Neural progenitor cell (in vitro differentiated cells): ENCODE measurements around the gene CD40. TPM values are rescaled to one million over a fixed set of nuclear protein-coding genes. Genes with fewer than 3 reads are reported as not detected.
A peak's percentile ranks its signal among the peaks of the same experiment; 100 is the strongest.

Experiments
- DNase-seq: peaks from one replicate; pipeline ENCODE4 v3.0.0-alpha.2; 2016; ENCODE audit warnings: low spot score
- H2AFZ ChIP-seq: fragments of 200-600 bp; sonication (generic); replicated peaks from 2 replicates; pipeline ENCODE4 v1.6.1; 2016; ENCODE audit warnings: antibody characterized with exemption
- H3F3A ChIP-seq: fragments of 200-600 bp; sonication (generic); 2 replicates; pipeline ENCODE4 v1.6.1; 2016; ENCODE audit warnings: antibody characterized with exemption, low read depth
- H3K27ac ChIP-seq: fragments of 200-600 bp; sonication (generic); 2 replicates; pipeline ENCODE4 v1.5.1; 2016; ENCODE audit warnings: mild to moderate bottlenecking
- H3K27me3 ChIP-seq: fragments of 200-600 bp; sonication (generic); 2 replicates; pipeline ENCODE4 v1.6.1; 2016; ENCODE audit warnings: mild to moderate bottlenecking, moderate library complexity
- H3K36me3 ChIP-seq: fragments of 200-600 bp; sonication (generic); 2 replicates; pipeline ENCODE4 v1.5.1; 2016
- H3K4me1 ChIP-seq: fragments of 200-600 bp; sonication (generic); 2 replicates; pipeline ENCODE4 v1.6.1; 2016; ENCODE audit warnings: mixed run types
- H3K4me2 ChIP-seq: fragments of 200-600 bp; sonication (generic); 2 replicates; pipeline ENCODE4 v1.6.1; 2016
- H3K4me3 ChIP-seq: fragments of 200-600 bp; sonication (generic); 2 replicates; pipeline ENCODE4 v1.5.1; 2016
- H3K79me2 ChIP-seq: fragments of 200-600 bp; sonication (generic); 2 replicates; pipeline ENCODE4 v1.6.1; 2016; ENCODE audit warnings: low read depth
- H3K9ac ChIP-seq: fragments of 200-600 bp; sonication (generic); 2 replicates; pipeline ENCODE4 v1.6.1; 2016
- H3K9me3 ChIP-seq: fragments of 200-600 bp; sonication (generic); 2 replicates; pipeline ENCODE4 v1.5.1; 2016; ENCODE audit warnings: low read depth
- H4K20me1 ChIP-seq: fragments of 200-600 bp; sonication (generic); 2 replicates; pipeline ENCODE4 v1.6.1; 2016; ENCODE audit warnings: low read depth
- H3K27ac Mint-ChIP-seq: 3 replicates; pipeline ENCODE4 v1.8.0; 2021; ENCODE audit warnings: mixed read lengths
- H3K27me3 Mint-ChIP-seq: 2 replicates; pipeline ENCODE4 v1.8.0; 2022; ENCODE audit warnings: low read depth, mild to moderate bottlenecking, inconsistent platforms, moderate library complexity, mixed read lengths; ENCODE audit not compliant: insufficient read depth
- H3K36me3 Mint-ChIP-seq: 3 replicates; pipeline ENCODE4 v1.8.0; 2021; ENCODE audit warnings: mixed read lengths
- H3K4me1 Mint-ChIP-seq: 3 replicates; pipeline ENCODE4 v1.8.0; 2021; ENCODE audit warnings: mixed read lengths
- H3K4me3 Mint-ChIP-seq: 3 replicates; pipeline ENCODE4 v1.8.0; 2021; ENCODE audit warnings: mild to moderate bottlenecking, moderate library complexity, mixed read lengths
- H3K9me3 Mint-ChIP-seq: 3 replicates; pipeline ENCODE4 v1.8.0; 2020; ENCODE audit warnings: mixed read lengths
- CTCF ChIP-seq: fragments of 200-600 bp; sonication (generic); IDR thresholded peaks from 2 replicates; pipeline ENCODE4 v1.5.1; 2017; ENCODE audit warnings: antibody characterized with exemption, mild to moderate bottlenecking
- EZH2 ChIP-seq: fragments of 200-600 bp; sonication (generic); IDR thresholded peaks from 2 replicates; pipeline ENCODE4 v1.6.1; 2017; ENCODE audit warnings: antibody characterized with exemption, mild to moderate bottlenecking, moderate library complexity
- EZH2phosphoT487 ChIP-seq: fragments of 200-600 bp; sonication (generic); IDR thresholded peaks from 2 replicates; pipeline ENCODE4 v1.6.1; 2017; ENCODE audit warnings: antibody characterized with exemption
- total RNA-seq: library from RNA; depleted of rRNA; stranded (reverse); fragments of >200 nt; gene quantifications from 2 replicates; pipeline ENCODE4 v1.2.3, GENCODE V29; 2015; ENCODE audit warnings: low replicate concordance

Gene CD40
- total RNA-seq, 1 donor from 2014 or later, result 11.0 TPM

- Histone ChIP-seq H3K79me2 (peaks cover 91% of the 10 kb centered on the region), H3K36me3 (no peaks in the 10 kb centered on the region), H2AFZ (no peak overlapping the region), H3K9me3 (no peaks in the 10 kb centered on the region), H4K20me1 (peaks cover 90% of the 10 kb centered on the region), H3K9ac (no peak overlapping the region), H3F3A (no peaks in the 10 kb centered on the region), H3K4me2 (no peak overlapping the region), H3K27me3 (no peaks in the 10 kb centered on the region), H3K4me1 (peaks cover 29% of the 10 kb centered on the region), H3K27ac (no peak overlapping the region), H3K4me3 (no peak overlapping the region)
- Mint-ChIP-seq H3K27me3 (no peaks in the 10 kb centered on the region), H3K36me3 (no peaks in the 10 kb centered on the region), H3K9me3 (no peaks in the 10 kb centered on the region), H3K27ac (no peak overlapping the region), H3K4me3 (no peak overlapping the region), H3K4me1 (peaks cover 40% of the 10 kb centered on the region)
- no peak for TF ChIP-seq EZH2
- no peak for TF ChIP-seq EZH2phosphoT487
- TF ChIP-seq CTCF, result no peak
- DNase-seq, result no peak
Observed at GRCh38 chr20:46085179-46085851, 32.8 kb upstream of the CD40 start.

GRCh38 chr20:46087161-46087560 is 31.0 kb upstream of the CD40 start:
- Histone ChIP-seq H3K79me2 (peaks cover 72% of the 10 kb centered on the region), H4K20me1 (peaks cover 72% of the 10 kb centered on the region), H3K4me1 (peaks cover 31% of the 10 kb centered on the region), H3K4me3 (no peak overlapping the region), H2AFZ (no peak overlapping the region), H3K9ac (no peak overlapping the region), H3K27me3 (no peaks in the 10 kb centered on the region), H3K9me3 (no peaks in the 10 kb centered on the region), H3F3A (no peaks in the 10 kb centered on the region), H3K27ac (no peak overlapping the region), H3K4me2 (no peak overlapping the region), H3K36me3 (no peaks in the 10 kb centered on the region)
- peaks cover 48% of the 10 kb centered on the region for H3K4me1 Mint-ChIP-seq
- no peak for DNase-seq
- no peaks in the 10 kb centered on the region for H3K27me3 Mint-ChIP-seq
- peak; percentile 34 for TF ChIP-seq CTCF
- no peak for TF ChIP-seq EZH2
- H3K9me3 Mint-ChIP-seq, result no peaks in the 10 kb centered on the region
- H3K27ac Mint-ChIP-seq, result no peak overlapping the region
- no peaks in the 10 kb centered on the region for H3K36me3 Mint-ChIP-seq
- H3K4me3 Mint-ChIP-seq, result peak overlapping the region; percentile 91

- H2AFZ ChIP-seq, result peak overlapping the region; percentile 30
Observed at GRCh38 chr20:46088409-46089166, 29.5 kb upstream of the CD40 start.

More at GRCh38 chr20:46088409-46089166, 29.5 kb upstream of the CD40 start:
- H3K27ac ChIP-seq, result no peak overlapping the region
- H3K27me3 Mint-ChIP-seq, result no peaks in the 10 kb centered on the region
- peaks cover 46% of the 10 kb centered on the region for H3K4me1 Mint-ChIP-seq
- peak overlapping the region; percentile 90 for H3K9ac ChIP-seq
- H3K27ac Mint-ChIP-seq, result peak overlapping the region; percentile 36
- peaks cover 58% of the 10 kb centered on the region for H3K79me2 ChIP-seq
- H3K36me3 ChIP-seq, result no peaks in the 10 kb centered on the region
- H3K9me3 ChIP-seq, result no peaks in the 10 kb centered on the region
- no peaks in the 10 kb centered on the region for H3K36me3 Mint-ChIP-seq
- no peaks in the 10 kb centered on the region for H3K27me3 ChIP-seq
- TF ChIP-seq CTCF (peak; percentile 5), EZH2 (peak; percentile 37), EZH2phosphoT487 (no peak)
- peak overlapping the region; percentile 91 for H3K4me3 Mint-ChIP-seq
- H3K4me2 ChIP-seq, result peak overlapping the region; percentile 91
- peaks cover 21% of the 10 kb centered on the region for H3K4me1 ChIP-seq
- peak; percentile 26 for DNase-seq
- H3F3A ChIP-seq, result no peaks in the 10 kb centered on the region
- no peaks in the 10 kb centered on the region for H3K9me3 Mint-ChIP-seq
- peaks cover 57% of the 10 kb centered on the region for H4K20me1 ChIP-seq
- peak overlapping the region; percentile 73 for H3K4me3 ChIP-seq
